ENCODE measurements around the gene RAB11A. TPM values are rescaled to one million over a fixed set of nuclear protein-coding genes. Genes with fewer than 3 reads are reported as not detected.

Gene RAB11A
- total RNA-seq, 1 experiment from 2014 or later = 263 TPM

GRCh38 chr15:65824031-65824743, 45.1 kb upstream of the RAB11A start:
- in situ Hi-C loops (cut with HindIII; ENCODE audit: low pct_unique_long_range_greater_than_20kb, low sequenced_read_pairs) = no loop called here
- CTCF ChIA-PET = interaction anchor here (0.5 to 1.1 kb wide), 4 partner anchors 8 to 76 kb away, joined by 3 to 5 read pairs (median 4); no protein-coding TSS in a partner anchor
- POLR2A ChIA-PET = no interaction called here
- ATAC-seq = peak; percentile 99
- H3K27ac ChIP-seq (ENCODE audit: low read length) = no peak overlapping the region
- no TSS peak for BruUV-seq (replicated peaks)
- intact Hi-C loops (cut with micrococcal nuclease; ENCODE audit: unreplicated experiment) = loop anchor here (10.0 kb wide), 1 partner anchor 189 kb away; no protein-coding TSS in a partner anchor
- no peaks in the 10 kb centered on the region for H3K27me3 ChIP-seq (ENCODE audit: control insufficient read depth, insufficient read depth, low read length)
- DNase-seq (ENCODE audit: low read depth, low spot score) = no peak
- no peak overlapping the region for H3K4me3 ChIP-seq (ENCODE audit: low read depth in 2 of 2, low read length in 2 of 2)
- peak; percentile 90 for TF ChIP-seq CTCF (IDR thresholded peaks at IDR 0.05)
- TF ChIP-seq SIN3A (IDR thresholded peaks at IDR 0.05; ENCODE audit: borderline replicate concordance, insufficient read depth, low read depth, low read length) = no peak
- H3K4me1 ChIP-seq (ENCODE audit: control insufficient read depth, insufficient read depth, low read length) = no peaks in the 10 kb centered on the region
- no peaks in the 10 kb centered on the region for H3K36me3 ChIP-seq (ENCODE audit: control insufficient read depth, insufficient read depth, low read length)
- no peaks in the 10 kb centered on the region for H3K9me3 ChIP-seq (ENCODE audit: control insufficient read depth, insufficient read depth, low read depth, low read length)

GRCh38 chr15:65824941-65825544, 44.2 kb upstream of the RAB11A start:
- BruUV-seq (replicated peaks) = no TSS peak
- intact Hi-C loops (cut with micrococcal nuclease; ENCODE audit: unreplicated experiment) (loop anchor here (10.0 kb wide), 1 partner anchor 190 kb away; no protein-coding TSS in a partner anchor), in situ Hi-C loops (cut with HindIII; ENCODE audit: low pct_unique_long_range_greater_than_20kb, low sequenced_read_pairs) (no loop called here)
- ATAC-seq (no peak), DNase-seq (ENCODE audit: low read depth, low spot score) (no peak)
- no peaks in the 10 kb centered on the region for H3K9me3 ChIP-seq (ENCODE audit: control insufficient read depth, insufficient read depth, low read depth, low read length)
- H3K4me3 ChIP-seq (ENCODE audit: low read depth in 2 of 2, low read length in 2 of 2) = no peak overlapping the region
- no peaks in the 10 kb centered on the region for H3K27me3 ChIP-seq (ENCODE audit: control insufficient read depth, insufficient read depth, low read length)
- no peaks in the 10 kb centered on the region for H3K36me3 ChIP-seq (ENCODE audit: control insufficient read depth, insufficient read depth, low read length)
- H3K27ac ChIP-seq (ENCODE audit: low read length) = no peak overlapping the region
- ChIA-PET CTCF (interaction anchor here (0.5 kb wide), 1 partner anchor 9 kb away, joined by 3 read pairs; no protein-coding TSS in a partner anchor), POLR2A (no interaction called here)
- TF ChIP-seq CTCF (IDR thresholded peaks at IDR 0.05) (no peak), POLR2AphosphoS5 (IDR thresholded peaks at IDR 0.05; ENCODE audit: low read depth, low read length) (no peak), REST (IDR thresholded peaks at IDR 0.05; ENCODE audit: insufficient read depth in 1 of 2, low read depth in 2 of 2, low read length in 1 of 2) (no peak), SIN3A (IDR thresholded peaks at IDR 0.05; ENCODE audit: borderline replicate concordance, insufficient read depth, low read depth, low read length) (no peak), TCF7L2 (IDR thresholded peaks at IDR 0.05; ENCODE audit: low read depth, low read length) (no peak)
- no peaks in the 10 kb centered on the region for H3K4me1 ChIP-seq (ENCODE audit: control insufficient read depth, insufficient read depth, low read length)

Data from Panc1 (cell line).